RCC 7860 (cell line): ENCODE data around the gene JAML.

Experiments used
- DNase-seq: peaks from one replicate; pipeline ENCODE4 v3.0.0-alpha.2; 2015; ENCODE audit warnings: low spot score
- FAIRE-seq: peaks from 2 replicates; lab custom pipeline; 2012; peaks lifted over from hg19 to GRCh38; lab: Jason Lieb, UNC

Gene JAML, protein sequence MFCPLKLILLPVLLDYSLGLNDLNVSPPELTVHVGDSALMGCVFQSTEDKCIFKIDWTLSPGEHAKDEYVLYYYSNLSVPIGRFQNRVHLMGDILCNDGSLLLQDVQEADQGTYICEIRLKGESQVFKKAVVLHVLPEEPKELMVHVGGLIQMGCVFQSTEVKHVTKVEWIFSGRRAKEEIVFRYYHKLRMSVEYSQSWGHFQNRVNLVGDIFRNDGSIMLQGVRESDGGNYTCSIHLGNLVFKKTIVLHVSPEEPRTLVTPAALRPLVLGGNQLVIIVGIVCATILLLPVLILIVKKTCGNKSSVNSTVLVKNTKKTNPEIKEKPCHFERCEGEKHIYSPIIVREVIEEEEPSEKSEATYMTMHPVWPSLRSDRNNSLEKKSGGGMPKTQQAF

DNA sequence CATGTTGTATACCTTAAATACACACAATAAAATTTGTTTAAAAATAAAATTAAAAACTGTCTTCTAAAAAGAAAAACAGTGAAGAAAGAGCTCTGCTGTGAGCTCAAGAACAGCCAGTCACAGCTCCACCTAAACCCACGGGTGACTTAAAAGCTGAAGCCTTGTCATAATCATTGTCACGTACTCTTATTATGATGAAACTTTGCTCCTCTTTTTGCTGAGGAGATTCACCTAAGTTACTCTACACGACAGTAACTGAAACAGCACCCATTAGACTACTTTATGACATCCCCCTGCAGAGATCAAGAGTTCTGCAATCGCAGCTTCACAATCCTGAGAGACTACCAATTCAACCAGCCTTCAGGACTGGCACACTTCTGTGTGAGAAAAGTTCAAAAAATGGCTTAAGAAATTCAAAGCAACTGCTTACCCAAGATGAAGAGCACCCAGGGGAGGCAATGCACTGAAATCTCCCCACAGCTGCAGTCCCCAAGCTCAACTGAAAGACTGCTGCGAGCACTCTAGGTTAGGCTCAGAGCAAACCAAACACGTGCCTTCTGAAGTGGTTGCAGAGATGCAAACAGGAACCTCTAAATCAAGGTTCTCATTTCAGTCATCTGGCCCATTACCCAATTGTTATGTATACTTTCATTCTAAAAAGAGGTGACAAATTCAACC lies at the start of gene JAML:
Gene JAML (minus strand): TSS at position 501 of the 678 bp plus-strand sequence. CDS start 10,145 bp downstream, outside the sequence.
- FAIRE-seq (no peak), DNase-seq (no peak)

DNA sequence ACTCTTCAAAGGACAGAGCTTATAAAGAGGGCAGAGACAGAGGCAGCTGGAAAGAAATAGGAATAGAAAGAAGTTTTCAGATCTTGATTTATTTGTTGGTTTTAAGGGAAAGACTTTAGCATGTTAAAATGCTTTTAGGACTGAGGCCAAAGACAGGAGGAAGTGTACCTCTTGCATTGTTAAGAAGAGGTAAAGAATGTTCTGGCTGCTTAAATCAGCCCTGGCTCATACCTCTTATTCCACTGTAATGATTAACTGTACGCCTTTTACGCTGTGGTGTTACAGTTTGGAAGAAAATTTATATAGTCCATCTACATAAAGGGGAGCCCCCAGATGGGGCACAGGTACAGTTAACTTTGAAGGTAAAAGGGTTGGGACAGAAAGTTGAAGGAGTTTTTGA lies 49.4 kb upstream of the JAML start:
- FAIRE-seq = no peak
- no peak for DNase-seq

DNA sequence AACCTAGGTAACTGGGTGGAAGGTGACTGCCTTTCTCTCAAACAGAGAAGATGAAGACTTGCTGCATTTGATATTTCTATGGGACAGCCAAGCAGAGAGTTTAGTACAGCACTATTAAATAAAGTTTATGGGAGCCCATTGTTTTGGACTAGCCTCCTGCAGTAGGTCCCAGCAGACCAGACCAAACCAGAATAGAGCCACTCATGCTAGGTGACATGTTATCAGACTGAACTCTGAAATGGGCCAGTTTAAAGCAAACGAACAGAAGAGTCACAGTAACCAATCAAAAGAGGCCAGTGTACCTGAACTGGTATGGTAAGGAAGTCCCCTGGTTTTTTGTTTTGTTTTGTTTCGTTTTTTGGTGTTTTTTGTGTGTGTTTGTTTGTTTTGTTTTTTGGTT lies 47.2 kb upstream of the JAML start:
- DNase-seq (no peak), FAIRE-seq (no peak)

DNA sequence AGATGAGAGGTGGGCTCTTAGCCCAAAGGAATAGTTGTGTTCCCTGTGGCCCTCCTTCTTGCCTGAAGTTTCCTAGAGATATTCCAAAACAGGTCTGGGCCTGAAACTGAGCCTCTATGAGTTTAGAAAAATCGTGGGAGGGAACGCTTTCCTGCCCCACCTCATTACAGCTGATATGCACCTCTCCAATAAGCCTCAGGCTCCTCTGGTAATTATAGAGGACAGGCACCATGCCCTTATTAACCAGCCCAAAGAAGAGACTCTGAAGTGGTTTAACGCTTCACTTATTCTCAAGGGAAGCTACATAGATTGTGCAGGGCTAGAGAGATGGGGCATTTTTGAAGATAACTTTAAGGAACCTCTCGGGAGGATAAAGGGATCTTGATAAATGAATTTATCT lies 42.7 kb upstream of the JAML start:
- no peak for FAIRE-seq
- DNase-seq = no peak

DNA sequence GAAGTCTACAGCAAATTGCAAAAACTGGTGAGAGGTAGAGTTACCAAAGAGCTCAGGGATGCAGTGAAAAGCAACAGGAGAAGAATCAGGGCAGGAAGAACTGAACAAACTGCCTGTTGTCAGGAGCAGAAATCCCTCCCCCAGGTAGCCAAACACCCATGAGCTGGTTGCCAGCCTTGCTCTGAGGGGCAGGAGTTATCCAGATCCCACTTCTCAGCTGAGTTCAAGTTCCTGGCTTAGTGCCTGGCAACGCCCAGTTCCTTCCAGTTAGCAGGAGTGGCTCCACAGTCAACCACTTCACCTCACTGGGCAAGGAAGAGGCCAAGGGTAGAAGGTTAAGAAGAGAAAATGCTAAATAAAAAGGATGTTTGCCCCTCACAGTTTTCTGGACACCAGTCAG lies 41.1 kb upstream of the JAML start:
- DNase-seq (no peak), FAIRE-seq (no peak)

DNA sequence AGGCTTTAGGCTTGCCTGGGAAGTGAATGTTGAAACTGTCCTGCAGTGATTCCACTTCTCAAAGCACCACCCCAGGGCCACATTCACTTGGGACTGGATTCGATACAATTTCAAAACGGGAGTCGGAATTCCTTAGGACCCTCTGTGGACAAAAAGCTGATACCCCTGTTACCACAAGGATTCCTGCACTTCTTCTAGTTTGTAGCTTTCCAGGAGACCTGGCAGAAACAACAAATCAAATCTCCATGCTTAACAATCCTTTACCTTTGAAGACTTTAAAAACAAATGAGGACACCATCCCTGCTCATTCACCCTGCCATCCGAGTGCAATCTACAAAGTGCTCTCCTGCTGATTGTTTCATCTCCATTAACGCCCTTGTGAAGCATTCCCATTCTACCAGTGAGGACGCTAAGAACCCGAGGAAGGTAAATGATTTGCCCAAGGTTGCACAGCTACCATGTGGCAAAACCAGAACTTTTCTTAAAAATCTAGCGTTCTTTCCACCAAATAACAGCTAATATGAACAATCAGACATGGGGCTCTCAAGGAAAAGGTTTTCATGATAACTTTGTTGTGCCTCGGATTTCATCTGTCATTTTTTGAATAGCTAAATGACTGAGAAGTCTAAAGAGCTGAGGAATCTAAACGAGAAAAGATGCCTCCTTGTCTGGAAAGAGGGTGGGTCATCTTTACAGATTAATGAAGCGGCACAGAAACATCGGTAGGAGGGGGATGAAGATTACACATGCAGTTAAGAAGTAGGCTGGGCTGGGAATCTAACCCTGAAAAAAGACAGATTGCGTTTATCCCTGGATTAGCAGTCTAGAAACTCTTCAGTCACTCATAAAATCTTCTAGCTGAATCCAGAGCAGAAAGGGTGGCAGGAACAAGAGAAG lies 40.0 kb upstream of the JAML start:
- FAIRE-seq (no peak), DNase-seq (no peak)

DNA sequence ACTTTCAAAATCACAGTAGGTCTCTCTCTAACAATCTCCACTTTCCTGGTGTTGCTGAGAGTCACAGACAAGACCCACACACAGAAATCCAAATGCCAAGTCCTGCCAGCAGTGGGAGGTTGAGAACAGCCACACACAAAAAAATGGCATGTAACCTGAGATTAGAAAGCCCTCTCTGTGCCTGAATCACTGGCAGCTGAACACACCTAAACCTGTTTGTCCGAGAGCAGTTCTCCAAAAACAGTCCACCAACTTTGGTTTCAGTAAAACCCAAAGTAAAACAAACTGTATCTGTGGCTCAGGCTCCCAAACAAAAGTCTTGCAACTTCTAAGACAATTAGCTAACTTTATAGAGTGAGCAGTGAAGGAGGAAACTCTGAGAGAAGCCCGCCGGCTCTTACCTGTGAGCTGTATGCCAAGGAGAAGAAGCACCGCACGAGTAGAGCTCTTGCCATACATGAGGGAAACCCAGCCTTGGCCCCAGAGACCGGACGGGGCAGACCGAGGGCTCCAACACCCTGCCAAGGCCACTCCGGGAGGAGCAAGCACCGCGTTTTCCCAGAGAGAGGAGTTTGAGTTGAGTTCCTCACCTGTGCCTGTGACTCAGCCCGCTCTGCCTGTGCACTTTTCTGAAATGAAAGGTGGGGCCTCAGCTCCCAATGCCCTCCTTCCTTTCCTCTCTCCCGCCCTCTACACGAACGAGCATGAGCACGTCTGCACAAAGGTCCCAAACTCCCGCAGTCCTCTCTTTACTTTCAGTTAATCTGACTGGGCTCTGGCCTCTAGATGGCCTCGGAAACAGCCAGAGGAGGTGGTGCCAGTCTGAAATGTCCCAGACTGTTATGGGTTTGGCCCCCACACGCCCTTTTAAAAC lies 39.1 kb upstream of the JAML start, which contains the start of gene MPZL2:
Gene MPZL2 (minus strand): TSS at position 603 of the 874 bp plus-strand sequence. CDS start 144 bp downstream, at position 459.
- no peak for FAIRE-seq
- DNase-seq = no peak

DNA sequence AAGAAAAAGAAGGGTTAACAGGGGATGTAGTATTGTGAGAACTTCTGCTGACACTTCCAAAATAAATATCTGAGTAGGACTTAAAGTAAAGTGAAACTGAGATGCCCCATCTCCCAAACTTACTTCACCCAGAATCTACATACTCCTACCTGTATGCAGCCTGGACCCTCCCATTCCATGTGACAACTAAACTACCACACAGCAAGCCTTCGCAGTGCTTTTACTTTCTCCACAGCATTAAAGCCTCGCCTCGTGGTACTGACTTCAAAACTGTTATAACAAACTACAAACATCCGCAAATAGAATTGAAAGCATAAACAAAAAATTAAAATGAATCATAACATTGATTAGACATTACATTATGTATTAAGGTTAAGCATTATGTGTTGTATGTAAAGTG lies 38.3 kb upstream of the JAML start:
- no peak for FAIRE-seq
- DNase-seq = no peak

DNA sequence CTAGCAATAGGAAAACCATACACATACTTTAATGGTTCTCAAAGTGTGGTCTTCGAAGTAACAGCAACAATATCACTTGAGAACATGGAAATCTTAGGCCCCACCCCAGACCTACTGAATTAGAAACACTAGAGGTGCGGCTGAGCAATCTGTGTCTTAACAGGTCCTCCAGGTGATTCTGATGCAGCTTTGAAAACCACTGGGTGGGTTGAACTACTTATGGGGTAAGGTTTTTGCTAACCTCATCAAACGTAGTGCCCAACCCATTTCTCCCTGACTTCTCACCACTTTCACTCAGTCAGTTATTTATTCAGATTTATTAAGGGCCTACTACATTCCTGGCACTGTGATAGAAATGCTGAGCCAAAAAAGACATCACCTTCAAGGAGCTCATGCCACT lies 35.5 kb upstream of the JAML start:
- DNase-seq (no peak), FAIRE-seq (no peak)

DNA sequence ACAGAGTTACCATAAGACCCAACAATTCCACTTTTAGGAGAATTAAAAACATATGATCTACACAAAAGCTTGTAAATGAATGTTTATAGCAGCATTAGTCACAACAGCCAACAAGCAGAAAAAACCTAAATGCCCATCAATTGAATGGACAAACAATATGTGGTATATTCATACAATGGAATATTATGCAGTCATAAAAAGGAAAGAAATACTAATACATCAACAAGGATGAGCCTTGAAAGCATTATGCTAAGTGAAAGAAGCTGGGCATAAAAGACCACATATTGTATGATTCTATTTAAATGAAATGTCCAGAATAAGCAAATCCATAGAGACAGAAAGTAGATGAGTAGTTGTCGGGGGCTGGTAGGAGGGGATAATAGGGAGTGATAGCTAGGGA lies 34.3 kb upstream of the JAML start:
- FAIRE-seq = no peak
- no peak for DNase-seq

DNA sequence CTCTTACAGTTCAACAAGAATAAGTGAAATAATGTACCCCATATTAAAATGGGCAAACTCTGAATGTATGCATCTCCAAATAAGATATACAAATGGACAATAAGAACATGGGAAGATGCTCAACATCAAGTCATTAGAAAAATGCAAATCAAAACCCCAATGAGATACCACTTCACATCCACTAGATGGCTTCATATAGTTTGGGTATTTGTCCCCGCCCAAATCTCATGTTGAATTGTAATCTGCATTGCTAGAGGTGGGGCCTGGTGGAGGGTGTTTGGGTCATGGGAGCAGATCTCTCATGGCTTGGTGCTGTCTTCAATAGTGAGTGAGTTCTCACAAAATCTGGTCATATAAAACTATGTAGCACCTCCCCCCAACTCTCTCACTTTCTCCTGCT lies 33.6 kb upstream of the JAML start:
- no peak for FAIRE-seq
- no peak for DNase-seq

DNA sequence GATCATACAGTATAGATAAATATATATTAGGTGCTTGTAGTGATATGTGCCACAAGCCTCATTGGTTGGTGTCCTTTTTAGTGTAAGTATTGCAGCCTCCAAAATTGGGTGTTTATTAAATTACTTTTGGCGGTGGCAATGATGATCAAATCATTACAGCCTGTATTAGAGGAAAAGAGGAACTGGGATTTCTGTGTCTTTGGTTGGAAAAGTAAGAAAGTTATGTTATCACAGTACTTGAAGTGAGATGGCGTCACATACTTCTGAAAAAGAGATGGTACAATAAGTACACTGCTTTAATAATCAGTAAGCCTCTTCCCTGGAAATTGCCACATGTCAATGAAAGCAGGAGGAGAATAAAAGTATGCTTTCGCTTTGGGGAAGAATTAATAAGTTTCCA lies 27.9 kb upstream of the JAML start:
- DNase-seq (no peak), FAIRE-seq (no peak)

DNA sequence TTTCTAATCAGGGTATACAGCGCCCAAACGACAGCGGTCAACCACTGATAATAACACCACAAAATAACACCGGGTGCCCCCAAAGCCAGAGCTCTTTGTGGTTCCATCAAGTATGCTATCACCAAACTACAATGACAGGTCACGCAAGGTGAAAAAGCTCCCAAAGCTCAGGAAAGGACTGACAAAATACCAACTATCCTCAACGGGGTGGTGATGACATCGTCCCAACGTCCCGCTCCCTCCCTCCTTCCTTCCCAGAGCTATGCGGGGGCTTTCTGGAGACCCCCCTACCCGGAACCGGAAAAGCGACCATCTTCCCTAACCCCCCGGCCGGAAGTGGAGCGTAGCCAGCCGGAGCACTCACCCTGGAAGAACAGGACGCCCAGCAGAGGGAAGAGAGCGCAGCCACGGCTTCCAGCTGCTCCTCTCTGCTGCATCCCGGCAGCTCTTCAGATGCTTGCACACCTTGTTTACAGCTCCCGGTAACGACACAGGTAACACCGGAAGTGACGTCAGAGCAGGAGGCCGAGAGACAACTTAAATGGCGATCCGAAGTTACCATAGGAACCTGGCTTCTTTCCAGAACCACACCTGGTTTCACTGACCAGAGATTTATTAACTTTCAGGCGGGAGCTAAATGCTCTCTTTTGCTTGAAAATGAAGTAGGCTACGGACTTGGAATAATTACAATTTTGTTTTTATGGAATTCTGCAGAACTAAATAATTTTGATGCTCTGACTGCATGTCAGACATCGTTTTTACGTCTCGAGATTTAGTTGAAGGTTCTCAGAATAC lies 27.2 kb upstream of the JAML start, which contains the start of gene MPZL3:
Gene MPZL3 (minus strand): TSS at position 508 of the 795 bp plus-strand sequence. CDS start 71 bp downstream, at position 437.
- FAIRE-seq (no peak), DNase-seq (peak; percentile 70)

DNA sequence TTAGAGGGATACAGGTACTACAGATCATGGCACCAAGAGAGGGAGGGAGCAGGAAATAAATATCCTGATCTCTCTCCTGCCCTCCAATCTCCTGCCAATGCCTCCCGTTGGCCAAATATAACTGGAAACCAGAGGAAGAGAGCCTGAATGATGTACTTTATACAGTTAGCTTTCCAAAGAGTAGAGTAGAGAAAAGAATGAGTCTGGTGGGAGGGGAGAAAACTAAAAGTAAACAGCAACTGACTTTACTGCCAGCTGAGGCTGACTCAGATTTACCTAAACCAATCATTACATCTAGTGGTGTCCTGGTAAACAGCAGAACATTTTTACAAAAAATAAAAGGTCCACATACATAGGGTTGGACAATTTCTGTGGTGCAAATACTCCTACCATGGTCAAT lies 22.2 kb upstream of the JAML start:
- FAIRE-seq = no peak
- no peak for DNase-seq

DNA sequence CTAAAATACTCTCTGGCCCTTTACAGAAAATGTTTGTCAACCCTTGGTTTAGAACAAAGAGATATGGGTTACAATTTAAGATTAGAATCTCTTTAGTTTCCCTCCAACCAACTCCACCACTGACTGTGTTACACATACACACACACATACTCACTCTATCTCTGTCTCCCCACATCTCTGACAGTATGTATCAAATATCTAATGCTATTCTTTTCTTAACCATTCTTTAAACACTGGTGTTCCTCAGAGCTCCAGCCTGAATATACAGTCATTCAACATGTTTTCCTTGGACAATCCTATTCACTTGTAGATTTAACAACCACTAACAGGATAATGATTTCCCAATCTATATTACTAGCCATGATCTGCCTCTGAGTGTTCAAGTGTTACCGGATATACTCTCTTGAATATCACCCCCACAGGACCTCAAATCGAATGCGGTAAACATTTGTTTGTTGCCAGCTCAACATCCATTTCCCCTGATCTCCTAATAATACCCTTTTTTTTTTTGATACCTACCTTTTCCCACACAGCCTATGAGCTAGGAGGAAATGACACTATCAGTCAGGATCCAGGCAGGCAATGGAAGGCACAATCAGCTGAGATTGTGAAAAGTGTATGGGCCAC lies 21.2 kb upstream of the JAML start:
- DNase-seq (no peak), FAIRE-seq (no peak)

DNA sequence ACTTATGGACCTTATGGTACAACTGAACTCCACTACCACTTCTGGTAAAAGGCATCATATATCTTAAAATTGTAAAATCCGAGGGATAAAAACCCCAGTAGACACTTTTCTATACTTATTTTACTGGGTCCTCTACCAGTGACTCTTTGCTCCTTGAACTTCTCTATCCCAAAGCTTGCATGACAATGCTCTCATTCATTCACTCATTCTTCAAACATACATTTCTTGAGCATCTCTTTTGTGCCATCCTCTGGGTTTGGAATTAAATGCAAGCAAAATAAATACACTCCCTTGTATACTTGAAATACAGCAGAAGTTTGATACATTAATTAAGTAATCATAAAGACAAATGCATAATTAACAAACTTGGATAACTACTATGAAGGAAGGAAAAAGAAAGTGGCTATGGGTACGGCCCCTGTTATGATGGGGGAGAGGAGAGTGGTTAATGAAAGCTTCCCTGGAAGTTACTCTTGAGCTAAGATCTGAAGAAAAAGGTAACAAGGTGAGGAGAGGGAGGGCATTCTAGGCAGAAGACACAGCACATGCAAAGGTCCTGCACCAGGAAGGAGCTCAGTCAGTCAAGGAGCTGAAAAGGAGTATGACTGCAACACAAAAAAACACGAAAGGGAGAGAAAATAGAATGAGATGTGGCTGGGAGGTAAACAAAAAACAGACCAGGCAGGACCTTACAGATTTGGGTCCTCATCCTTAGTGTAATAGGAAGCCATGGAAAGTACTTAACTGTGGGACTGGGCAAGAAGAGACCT lies 19.4 kb upstream of the JAML start:
- DNase-seq = no peak
- no peak for FAIRE-seq

DNA sequence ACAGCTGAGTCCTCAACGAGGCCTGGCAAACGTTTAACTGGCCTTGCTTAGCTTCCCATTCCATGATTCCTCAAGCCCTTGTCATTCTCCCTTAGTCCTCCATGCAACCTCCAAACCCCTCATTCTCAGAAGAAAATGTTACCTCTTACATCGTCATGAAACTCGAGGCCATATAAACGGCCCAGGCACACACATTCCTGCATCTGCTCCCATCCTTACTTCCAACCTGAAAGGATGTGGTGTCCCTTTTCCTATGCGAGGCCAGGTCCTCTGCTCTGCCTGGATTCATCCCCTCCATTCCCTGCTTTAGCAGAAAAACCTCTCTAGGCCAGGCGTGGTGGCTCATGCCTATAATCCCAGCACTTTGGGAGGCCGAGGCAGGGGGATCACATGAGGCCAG lies 18.4 kb upstream of the JAML start:
- FAIRE-seq = no peak
- no peak for DNase-seq

DNA sequence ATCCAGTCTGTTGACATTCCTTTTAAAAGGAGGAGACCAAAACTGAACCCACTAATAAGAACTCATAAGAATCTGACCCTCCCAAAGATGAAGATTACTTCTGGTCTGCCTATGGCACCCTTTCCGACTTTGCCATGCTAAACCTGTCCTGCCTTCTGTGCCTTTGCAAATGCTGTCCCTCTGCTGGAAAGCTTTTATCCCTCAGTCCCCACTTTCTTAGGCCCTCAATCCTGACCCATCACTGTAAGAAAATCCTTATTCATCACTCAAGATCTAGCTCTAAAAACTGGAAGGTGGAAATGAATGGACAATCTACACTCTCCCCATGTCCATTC lies 16.9 kb upstream of the JAML start:
- FAIRE-seq = no peak
- no peak for DNase-seq
